ENCODE measurements around the gene VOPP1.
A peak's percentile ranks its signal among the peaks of the same experiment; 100 is the strongest.

VOPP1 gene

DNA sequence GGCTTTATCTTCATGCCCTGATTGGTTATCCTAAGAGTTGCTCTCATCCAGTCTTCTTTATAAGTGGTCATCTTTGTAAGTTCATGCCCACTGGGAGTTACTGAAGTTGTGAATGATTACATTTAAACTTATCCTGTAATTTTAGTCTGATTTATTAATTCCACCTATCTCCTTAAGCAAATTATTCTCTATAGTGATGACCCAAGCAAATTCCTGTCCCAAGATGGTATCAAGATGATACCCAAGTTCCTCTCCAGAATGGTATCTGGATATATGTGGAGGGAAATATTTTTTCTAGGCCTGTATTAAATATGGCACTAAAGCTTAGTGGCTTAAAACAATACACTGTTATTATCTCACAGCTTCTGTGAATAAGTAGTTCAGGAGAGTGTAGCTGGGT, 22.6 kb upstream of the VOPP1 start:
- TF ChIP-seq, protein P1, sequence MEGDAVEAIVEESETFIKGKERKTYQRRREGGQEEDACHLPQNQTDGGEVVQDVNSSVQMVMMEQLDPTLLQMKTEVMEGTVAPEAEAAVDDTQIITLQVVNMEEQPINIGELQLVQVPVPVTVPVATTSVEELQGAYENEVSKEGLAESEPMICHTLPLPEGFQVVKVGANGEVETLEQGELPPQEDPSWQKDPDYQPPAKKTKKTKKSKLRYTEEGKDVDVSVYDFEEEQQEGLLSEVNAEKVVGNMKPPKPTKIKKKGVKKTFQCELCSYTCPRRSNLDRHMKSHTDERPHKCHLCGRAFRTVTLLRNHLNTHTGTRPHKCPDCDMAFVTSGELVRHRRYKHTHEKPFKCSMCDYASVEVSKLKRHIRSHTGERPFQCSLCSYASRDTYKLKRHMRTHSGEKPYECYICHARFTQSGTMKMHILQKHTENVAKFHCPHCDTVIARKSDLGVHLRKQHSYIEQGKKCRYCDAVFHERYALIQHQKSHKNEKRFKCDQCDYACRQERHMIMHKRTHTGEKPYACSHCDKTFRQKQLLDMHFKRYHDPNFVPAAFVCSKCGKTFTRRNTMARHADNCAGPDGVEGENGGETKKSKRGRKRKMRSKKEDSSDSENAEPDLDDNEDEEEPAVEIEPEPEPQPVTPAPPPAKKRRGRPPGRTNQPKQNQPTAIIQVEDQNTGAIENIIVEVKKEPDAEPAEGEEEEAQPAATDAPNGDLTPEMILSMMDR (IDR thresholded peaks at IDR 0.05; ENCODE audit: control insufficient read depth, extremely low read depth, insufficient read depth) = no peak
- DNase-seq (ENCODE audit: low read depth) = no peak
- H3K4me3 ChIP-seq (ENCODE audit: low read depth, low read length) = no peak overlapping the region

DNA sequence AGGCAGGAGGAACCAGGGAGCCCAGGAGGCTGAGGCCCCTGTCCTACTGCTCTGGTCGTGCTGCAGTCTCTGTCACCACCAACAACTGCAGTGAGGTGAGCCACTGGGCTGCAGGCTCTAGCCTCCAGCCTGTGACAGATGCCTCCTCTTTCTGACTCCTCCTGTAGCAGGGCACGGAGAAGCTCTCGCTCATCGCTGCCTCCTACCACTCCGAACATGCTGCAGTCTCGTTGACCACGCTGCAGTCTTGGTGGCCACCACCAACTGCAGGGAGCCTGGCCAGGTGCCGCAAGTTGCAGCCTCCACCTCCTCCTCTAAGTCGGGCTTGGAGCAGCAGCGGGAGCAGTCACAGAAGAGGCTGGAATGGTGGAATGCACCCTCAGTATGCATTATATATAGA, 22.1 kb upstream of the VOPP1 start:
- TF ChIP-seq, protein P1 (IDR thresholded peaks at IDR 0.05; ENCODE audit: control insufficient read depth, extremely low read depth, insufficient read depth) = no peak
- H3K4me3 ChIP-seq (ENCODE audit: low read depth, low read length) = no peak overlapping the region
- no peak for DNase-seq (ENCODE audit: low read depth)

DNA sequence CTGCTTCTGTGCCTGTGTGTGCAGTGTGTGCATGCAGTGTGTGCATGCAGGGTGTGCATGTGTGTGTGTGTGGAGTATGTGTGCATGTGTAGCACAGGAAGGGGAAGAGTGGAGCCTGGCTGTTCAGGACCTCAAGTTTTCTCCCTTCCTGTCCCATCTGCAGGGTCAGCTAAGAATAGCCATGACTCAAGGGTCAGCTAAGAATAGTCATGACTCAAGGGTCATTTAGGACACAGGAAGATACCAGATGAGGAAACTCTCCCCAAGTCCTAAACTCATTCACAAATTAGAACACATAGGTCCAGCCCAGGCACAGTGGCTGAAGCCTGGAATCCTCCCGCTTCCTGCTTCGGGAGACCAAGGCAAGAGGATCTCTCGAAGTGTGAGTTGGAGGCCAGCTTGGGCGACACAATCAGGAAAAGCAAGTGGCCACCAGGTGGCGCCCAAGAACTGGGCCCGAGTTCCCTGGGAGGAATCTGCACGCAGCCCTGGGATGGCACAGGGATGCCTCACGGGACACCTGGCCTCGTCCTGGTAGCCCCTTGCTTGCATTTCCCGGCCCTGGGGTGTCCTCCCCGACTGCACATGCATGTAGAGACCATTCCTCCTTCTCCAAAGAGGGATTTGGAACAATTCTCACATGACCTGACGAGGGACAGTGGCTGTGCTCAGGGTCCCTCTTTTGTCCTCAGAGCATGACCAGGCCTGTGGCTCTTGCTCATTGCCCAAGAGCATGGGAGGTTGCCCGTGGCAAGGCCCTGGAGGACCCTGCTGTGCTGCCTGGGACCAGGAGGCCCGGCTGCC, 21.4 kb upstream of the VOPP1 start:
- no peak for DNase-seq (ENCODE audit: low read depth)
- H3K4me3 ChIP-seq (ENCODE audit: low read depth, low read length) = no peak overlapping the region

DNA sequence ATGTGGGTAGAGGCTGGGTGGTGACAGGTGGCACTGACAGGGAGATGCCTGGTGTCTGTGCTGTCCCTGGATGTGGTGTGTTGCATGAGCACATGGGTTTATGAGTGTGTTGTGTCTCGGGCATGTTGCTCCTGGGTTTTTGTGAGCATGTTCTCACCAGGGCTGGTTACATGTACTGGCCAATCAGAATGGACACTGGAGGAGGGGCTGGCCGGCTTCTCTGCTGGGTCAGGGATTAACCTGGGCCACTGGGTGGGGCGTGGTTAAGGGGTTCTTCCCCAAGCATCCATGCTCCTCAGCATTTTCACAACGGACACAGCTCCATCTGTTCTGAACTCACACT, 20.8 kb upstream of the VOPP1 start:
- TF ChIP-seq, protein P1 (IDR thresholded peaks at IDR 0.05; ENCODE audit: control insufficient read depth, extremely low read depth, insufficient read depth) = no peak
- DNase-seq (ENCODE audit: low read depth) = no peak
- H3K4me3 ChIP-seq (ENCODE audit: low read depth, low read length) = no peak overlapping the region

More for the DNA sequence above, 21.4 kb upstream of the VOPP1 start:
- TF ChIP-seq, protein P1 (IDR thresholded peaks at IDR 0.05; ENCODE audit: control insufficient read depth, extremely low read depth, insufficient read depth) = peak; percentile 80

DNA sequence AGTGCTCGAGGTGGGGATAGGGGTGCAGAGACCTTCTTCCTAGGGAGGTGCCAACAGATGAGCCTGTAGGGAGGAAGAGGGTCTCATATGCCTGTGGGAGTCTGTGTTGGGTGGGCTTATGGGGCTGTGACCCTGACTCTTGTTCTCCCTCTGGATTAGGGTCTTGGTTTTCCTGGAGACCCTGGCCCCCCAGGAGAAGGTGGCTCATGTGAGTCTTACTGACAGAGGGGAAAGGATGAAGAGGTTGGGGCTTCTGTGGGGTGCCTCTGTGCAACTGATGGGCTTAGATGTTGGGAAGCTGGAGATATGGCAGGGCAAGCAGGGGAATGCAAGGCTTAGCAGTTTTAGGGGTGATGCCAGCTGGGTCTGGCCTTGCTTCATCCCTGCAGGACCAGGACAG, 20.2 kb upstream of the VOPP1 start:
- DNase-seq (ENCODE audit: low read depth) = no peak

DNA sequence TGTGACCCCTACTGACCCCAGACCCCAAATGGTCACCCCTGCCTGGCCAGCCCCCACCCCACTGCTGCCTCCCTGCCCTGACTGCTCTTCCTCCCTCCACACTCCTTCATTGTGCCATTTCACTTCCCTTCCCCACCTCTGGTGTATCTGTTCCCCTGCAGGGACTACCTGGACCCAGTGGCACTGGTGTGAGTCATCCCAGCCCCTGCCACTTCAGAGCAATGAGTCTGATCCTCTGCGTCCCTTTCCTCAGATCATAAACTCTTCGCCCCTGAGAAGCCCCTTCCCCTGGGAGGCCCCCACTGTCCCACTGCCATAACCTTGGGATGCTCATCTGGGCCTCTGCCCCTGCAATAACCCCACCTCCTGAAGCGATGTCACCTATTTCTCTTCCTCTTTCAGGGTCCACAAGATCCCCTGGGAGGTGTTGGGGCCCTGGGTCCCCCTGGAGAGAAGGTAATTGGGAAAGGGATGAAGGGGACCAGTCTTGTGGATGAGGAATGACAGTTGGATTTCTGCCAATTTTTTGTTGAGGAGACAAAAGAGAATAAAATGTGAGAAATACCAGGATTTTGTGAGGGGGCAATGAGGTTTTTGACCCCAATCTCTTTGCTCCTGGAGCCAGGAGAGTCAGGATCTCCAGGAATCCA, 19.1 kb upstream of the VOPP1 start:
- H3K4me3 ChIP-seq (ENCODE audit: low read depth, low read length) = no peak overlapping the region
- TF ChIP-seq, protein P1 (IDR thresholded peaks at IDR 0.05; ENCODE audit: control insufficient read depth, extremely low read depth, insufficient read depth) = no peak
- DNase-seq (ENCODE audit: low read depth) = no peak

More for the DNA sequence above, 20.2 kb upstream of the VOPP1 start:
- no peak overlapping the region for H3K4me3 ChIP-seq (ENCODE audit: low read depth, low read length)
- TF ChIP-seq, protein P1 (IDR thresholded peaks at IDR 0.05; ENCODE audit: control insufficient read depth, extremely low read depth, insufficient read depth) = no peak
